Measurements from ENCODE around the gene HECTD1.
"Not testable (repeated sequence)": the region's sequence is repeated elsewhere in the genome, so short reads cannot be mapped to it uniquely, and the experiment has no call there.

The HECTD1 gene

DNA sequence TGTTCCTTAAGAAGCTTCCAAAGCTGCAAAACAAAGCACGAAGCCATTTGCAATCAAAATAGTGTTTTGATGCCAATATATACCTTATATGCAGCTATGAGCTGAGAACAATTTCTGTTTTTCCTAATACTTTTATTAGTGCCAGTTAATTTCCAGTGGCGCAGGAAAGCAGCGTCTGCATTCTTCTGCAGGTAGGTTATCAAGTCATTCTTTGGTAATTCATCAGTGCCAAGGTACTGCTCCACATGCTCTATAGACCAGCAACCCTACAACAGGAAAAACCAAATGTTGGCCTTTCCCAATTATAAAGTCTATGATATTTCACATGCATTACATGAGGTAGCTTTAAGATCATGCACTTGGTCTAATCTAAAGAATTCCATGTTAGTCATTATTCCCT is 93.8 kb downstream of the HECTD1 start:
- H3K27ac ChIP-seq: no peak overlapping the region
- no peaks in the 10 kb centered on the region for H3K4me1 ChIP-seq
- peaks cover 0 to 33% (median 13%) of the 10 kb centered on the region in 11 experiments; a peak in 10 of 22 replicates for H4K20me1 ChIP-seq
- H3K4me2 ChIP-seq: no peak overlapping the region
- TF ChIP-seq Cebpa-rat (IDR thresholded peaks at IDR 0.05): no peak
- no peaks in the 10 kb centered on the region for H3K9me3 ChIP-seq (replicated peaks in 1 of 11)
- H3K9ac ChIP-seq: no peak overlapping the region
- no peaks in the 10 kb centered on the region for H3K27me3 ChIP-seq
- H3K4me3 ChIP-seq: no peak overlapping the region
- peaks cover 99 to 100% (median 100%) of the 10 kb centered on the region in 11 experiments for H3K36me3 ChIP-seq

DNA sequence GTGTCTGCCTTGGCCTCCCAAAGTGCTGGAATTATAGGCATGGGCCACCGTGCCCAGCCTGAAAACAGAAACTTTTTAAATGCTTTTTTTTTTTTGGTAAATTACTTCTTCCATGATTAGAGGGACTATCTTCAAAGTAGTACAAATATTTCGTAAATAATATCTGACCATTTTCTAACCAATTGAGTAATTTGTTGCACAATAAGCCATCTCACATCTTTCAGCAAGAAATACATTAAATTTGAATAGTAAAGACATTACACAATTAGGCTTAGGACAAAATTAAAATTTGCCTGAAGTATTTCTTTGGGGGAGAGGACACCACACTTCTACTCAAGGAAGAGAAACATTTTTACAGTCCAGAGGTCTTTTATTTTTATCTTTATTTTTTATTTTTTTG is 96.7 kb downstream of the HECTD1 start:
- Histone ChIP-seq H3K4me1 (no peaks in the 10 kb centered on the region), H3K4me3 (no peak overlapping the region), H3K27me3 (no peaks in the 10 kb centered on the region), H4K20me1 (peaks cover 0 to 25% (median 12%) of the 10 kb centered on the region in 11 experiments; a peak in 11 of 22 replicates), H3K9me3 (replicated peaks in 1 of 11) (no peaks in the 10 kb centered on the region), H3K4me2 (no peak overlapping the region), H3K36me3 (peaks cover 99 to 100% (median 100%) of the 10 kb centered on the region in 11 experiments), H3K27ac (no peak overlapping the region), H3K9ac (no peak overlapping the region)
- TF ChIP-seq Cebpa-rat (IDR thresholded peaks at IDR 0.05): no peak

DNA sequence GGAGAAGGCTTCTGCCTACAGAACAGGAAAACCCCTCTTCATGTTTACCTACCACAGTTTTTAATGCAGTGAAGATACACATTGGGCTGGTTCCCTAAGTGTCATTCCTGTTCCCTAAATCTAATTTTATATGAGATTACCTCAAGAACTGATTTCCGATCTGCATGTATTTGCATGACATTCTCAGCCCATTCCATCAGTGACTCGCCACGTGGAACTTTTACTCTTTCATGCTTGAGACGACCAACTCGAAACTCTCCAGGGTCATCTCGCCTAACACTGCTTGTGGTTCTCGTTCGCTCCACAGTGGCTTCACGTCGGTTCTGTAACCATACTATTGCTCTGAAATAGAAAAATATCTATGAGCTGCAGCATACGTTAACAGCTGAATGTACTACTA is 98.3 kb downstream of the HECTD1 start:
- Histone ChIP-seq H4K20me1 (peaks cover 0 to 20% (median 4%) of the 10 kb centered on the region in 11 experiments; a peak in 10 of 22 replicates), H3K36me3 (peaks cover 99 to 100% (median 100%) of the 10 kb centered on the region in 11 experiments), H3K9ac (no peak overlapping the region), H3K27ac (no peak overlapping the region), H3K4me1 (no peaks in the 10 kb centered on the region), H3K4me3 (no peak overlapping the region), H3K27me3 (no peaks in the 10 kb centered on the region), H3K9me3 (replicated peaks in 1 of 11) (no peaks in the 10 kb centered on the region), H3K4me2 (no peak overlapping the region)
- TF ChIP-seq Cebpa-rat (IDR thresholded peaks at IDR 0.05): no peak

DNA sequence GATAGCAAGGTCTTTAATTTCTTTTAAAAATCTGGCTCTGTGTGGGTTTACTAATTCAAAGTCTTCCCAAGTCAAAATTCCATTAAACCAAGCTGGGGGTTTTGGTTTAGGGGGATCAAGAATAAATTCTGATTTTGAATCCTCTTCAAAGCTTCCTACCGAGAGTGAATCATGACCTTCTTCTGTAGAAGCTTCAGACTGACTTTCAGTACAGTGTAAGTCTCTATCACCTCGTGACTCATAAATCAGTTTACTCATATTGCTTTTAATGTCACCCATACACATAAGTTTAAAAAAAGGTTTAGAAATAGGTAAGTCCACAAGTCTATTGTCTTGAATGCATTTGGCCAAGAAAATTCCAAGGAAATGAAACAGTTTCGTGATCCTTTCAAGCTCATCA is 100.8 kb downstream of the HECTD1 start:
- peaks cover 0 to 13% (median 0%) of the 10 kb centered on the region in 11 experiments; a peak in 6 of 22 replicates for H4K20me1 ChIP-seq
- no peak for TF ChIP-seq Cebpa-rat (IDR thresholded peaks at IDR 0.05)
- no peak overlapping the region for H3K9ac ChIP-seq
- H3K36me3 ChIP-seq: peaks cover 98 to 100% (median 100%) of the 10 kb centered on the region in 11 experiments
- no peaks in the 10 kb centered on the region for H3K4me1 ChIP-seq
- H3K9me3 ChIP-seq (replicated peaks in 1 of 11): peaks cover 0 to 10% (median 6%) of the 10 kb centered on the region in 11 experiments; a peak in 9 of 22 replicates
- no peak overlapping the region for H3K4me2 ChIP-seq
- no peak overlapping the region for H3K27ac ChIP-seq
- H3K4me3 ChIP-seq: no peak overlapping the region
- no peaks in the 10 kb centered on the region for H3K27me3 ChIP-seq

DNA sequence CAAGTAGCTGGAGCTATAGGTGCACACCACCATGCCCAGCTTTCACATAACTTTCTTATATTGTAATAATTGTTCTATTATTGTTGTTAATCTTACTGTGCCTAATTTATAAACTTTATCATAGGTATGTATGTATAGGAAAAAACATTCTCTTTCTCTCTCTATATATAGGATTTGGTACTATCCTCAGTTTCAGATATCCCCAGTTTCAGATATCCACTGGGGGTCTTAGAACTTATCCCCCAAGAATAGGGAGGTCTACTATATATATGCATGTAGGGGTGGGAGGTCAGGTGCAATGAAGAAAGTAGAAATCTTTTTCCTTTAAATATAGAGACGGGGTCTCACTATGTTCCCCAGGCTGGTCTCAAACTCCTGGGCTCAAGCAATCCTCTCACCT is 110.5 kb downstream of the HECTD1 start:
- Histone ChIP-seq H3K9ac (no peak overlapping the region), H3K4me3 (no peak overlapping the region), H3K4me1 (peaks cover 0 to 5% (median 0%) of the 10 kb centered on the region in 10 experiments; a peak in 4 of 20 replicates), H4K20me1 (peaks cover 0 to 22% (median 0%) of the 10 kb centered on the region in 11 experiments; a peak in 3 of 22 replicates), H3K4me2 (no peak overlapping the region), H3K27ac (no peak overlapping the region), H3K36me3 (peaks cover 55 to 60% (median 56%) of the 10 kb centered on the region in 11 experiments), H3K9me3 (replicated peaks in 1 of 11) (no peaks in the 10 kb centered on the region), H3K27me3 (no peaks in the 10 kb centered on the region)
- TF ChIP-seq Cebpa-rat (IDR thresholded peaks at IDR 0.05): no peak

DNA sequence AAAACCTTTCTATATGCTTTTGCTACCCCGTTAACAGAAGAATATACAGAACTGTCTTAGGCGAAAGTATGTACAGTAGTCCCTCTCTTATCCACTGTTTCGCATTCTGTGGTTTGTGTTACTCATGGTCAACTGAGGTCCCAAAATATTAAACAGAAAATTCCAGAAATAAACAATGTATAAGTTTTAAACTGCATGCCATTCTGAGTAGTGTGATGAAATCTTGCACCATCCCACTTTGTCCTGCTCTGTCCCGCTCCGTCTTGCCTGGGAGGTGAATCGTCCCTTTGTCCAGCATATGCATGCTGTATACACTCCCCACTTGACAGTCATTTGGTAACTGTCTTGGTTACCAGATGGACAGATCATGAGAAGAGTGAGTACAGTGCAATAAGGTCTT is 111.3 kb downstream of the HECTD1 start:
- Histone ChIP-seq H3K4me1 (peaks cover 0 to 13% (median under 1%) of the 10 kb centered on the region in 10 experiments; a peak in 7 of 20 replicates), H3K4me2 (no peak overlapping the region), H3K27me3 (no peaks in the 10 kb centered on the region), H3K9me3 (replicated peaks in 1 of 11) (no peaks in the 10 kb centered on the region), H4K20me1 (peaks cover 0 to 18% (median 0%) of the 10 kb centered on the region in 11 experiments; a peak in 3 of 22 replicates), H3K4me3 (no peak overlapping the region), H3K36me3 (peaks cover 47 to 52% (median 48%) of the 10 kb centered on the region in 11 experiments), H3K27ac (no peak overlapping the region), H3K9ac (no peak overlapping the region)
- TF ChIP-seq Cebpa-rat (IDR thresholded peaks at IDR 0.05): no peak

DNA sequence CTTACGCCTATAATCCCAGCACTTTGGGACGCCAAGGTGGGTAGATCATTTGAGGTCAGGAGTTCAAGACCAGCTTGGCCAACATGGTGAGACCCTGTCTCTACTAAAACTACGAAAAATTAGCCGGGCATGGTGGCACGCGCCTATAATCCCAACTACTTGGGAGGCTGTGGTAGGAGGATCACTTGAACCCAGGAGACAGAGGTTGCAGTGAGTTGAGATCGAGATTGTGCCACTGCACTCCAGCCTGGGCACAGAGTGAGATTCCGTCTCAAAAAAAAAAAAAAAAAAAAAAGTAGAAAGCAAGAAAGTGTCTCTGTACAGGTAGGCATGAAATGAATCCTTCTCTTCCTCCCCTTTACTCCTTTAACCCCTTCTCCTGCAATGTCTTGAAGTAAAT is 111.8 kb downstream of the HECTD1 start:
- Histone ChIP-seq H3K4me1 (peaks cover 0 to 18% (median 3%) of the 10 kb centered on the region in 10 experiments; a peak in 9 of 20 replicates), H3K36me3 (peaks cover 42 to 48% (median 44%) of the 10 kb centered on the region in 11 experiments), H4K20me1 (peaks cover 0 to 13% (median 0%) of the 10 kb centered on the region in 11 experiments; a peak in 3 of 22 replicates)
- not testable (repeated sequence) for H3K27me3 ChIP-seq; H3K4me3 ChIP-seq; H3K4me2 ChIP-seq; H3K9me3 ChIP-seq (replicated peaks in 1 of 11); H3K27ac ChIP-seq; H3K9ac ChIP-seq

DNA sequence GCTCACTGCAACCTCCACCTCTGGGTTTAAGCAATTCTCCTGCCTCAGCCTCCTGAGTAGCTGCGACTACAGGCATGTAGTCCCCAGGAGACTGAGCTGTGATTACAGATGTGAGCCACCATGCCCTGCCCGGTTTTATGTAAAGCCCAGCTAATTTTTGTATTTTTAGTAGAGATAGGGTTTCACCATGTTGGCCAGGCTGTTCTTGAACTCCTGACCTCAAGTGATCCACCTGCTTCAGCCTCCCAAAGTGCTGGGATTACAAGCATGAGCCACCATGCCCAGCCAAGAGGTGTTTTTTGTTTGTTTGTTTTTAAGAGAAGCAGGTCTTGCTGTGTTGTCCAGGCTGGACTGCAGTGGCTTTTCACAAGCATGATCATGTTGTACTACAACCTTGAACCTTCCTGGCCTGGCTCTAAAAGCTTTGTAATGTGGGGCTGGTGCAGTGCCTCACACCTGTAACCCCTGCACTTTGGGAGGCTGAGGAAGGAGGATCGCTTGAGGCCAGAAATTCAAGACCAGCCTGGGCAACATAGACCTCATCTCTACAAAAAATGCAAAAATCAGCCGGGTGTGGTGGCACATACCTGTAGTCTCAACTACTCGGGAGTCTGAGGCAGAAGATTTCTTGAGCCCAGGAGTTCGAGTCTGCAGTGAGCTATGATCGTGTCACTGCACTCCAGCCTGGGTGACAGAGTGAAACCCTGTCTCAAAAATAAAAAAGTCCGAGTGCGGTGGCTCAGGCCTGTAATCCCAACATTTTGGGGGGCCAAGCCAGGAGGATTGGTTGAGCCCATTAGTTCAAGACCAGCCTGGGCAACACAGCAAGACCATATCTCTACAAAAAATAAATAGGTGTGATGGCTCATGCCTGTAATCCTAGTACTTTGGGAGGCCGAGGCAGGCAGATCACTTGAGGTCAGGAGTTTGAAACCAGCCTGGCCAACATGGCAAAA is 113.4 kb downstream of the HECTD1 start:
- H3K27ac ChIP-seq; H3K4me2 ChIP-seq; H3K4me3 ChIP-seq; H3K9me3 ChIP-seq (replicated peaks in 1 of 11); H3K27me3 ChIP-seq; H3K9ac ChIP-seq: not testable (repeated sequence)
- H3K4me1 ChIP-seq: peaks cover 0 to 34% (median 4%) of the 10 kb centered on the region in 10 experiments; a peak in 9 of 20 replicates
- H3K36me3 ChIP-seq: peaks cover 26 to 31% (median 27%) of the 10 kb centered on the region in 11 experiments
- H4K20me1 ChIP-seq: peaks cover 0 to 11% (median 0%) of the 10 kb centered on the region in 11 experiments; a peak in 3 of 22 replicates

DNA sequence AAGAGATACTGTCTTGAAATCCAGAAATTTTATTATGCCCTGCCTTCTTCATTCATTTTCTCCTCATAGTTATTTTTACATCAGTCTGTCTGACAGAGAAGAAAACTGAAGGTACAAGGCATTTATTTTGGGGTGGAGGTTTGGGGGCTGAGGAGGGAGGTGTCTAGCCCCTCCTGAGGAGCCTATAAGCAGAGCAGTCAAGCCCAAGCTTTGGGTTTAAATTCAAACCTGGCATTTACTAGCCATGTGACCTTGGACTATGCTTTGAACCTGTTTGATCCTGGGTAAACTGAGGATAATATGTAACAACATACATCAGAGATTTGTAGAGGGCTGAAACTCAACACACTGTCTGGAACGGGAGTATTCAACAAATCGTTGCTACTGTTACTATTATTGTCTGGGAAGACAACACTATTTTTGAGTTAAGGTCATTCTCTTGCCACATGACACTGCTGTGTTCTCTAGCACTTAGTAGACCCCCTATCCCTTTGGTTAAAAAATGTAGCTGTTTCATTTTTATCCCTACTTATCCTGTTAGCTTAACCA is 115.4 kb downstream of the HECTD1 start:
- Histone ChIP-seq H3K4me3 (no peak overlapping the region), H3K27me3 (no peaks in the 10 kb centered on the region), H3K4me1 (peaks cover 0 to 35% (median 4%) of the 10 kb centered on the region in 10 experiments; a peak in 9 of 20 replicates), H3K4me2 (peak overlapping the region in 2 of 11 experiments; percentile 7 to 11; a peak in 2 of 22 replicates), H3K9me3 (replicated peaks in 1 of 11) (no peaks in the 10 kb centered on the region; a peak in 1 of 22 replicates), H3K36me3 (peaks cover 7 to 12% (median 8%) of the 10 kb centered on the region in 11 experiments; a peak in 19 of 22 replicates), H3K27ac (peak overlapping the region in 2 of 11 experiments; percentile 75 to 83; a peak in 2 of 22 replicates), H3K9ac (no peak overlapping the region), H4K20me1 (peaks cover 0 to 4% (median 0%) of the 10 kb centered on the region in 11 experiments; a peak in 3 of 22 replicates)
- TF ChIP-seq Cebpa-rat (IDR thresholded peaks at IDR 0.05): no peak
